ENCODE measurements around the gene NEGR1. TPM values are rescaled to one million over a fixed set of nuclear protein-coding genes. Genes with fewer than 3 reads are reported as not detected.

Gene NEGR1
- total RNA-seq, 1 experiment from 2014 or later = 2.9 TPM

DNA sequence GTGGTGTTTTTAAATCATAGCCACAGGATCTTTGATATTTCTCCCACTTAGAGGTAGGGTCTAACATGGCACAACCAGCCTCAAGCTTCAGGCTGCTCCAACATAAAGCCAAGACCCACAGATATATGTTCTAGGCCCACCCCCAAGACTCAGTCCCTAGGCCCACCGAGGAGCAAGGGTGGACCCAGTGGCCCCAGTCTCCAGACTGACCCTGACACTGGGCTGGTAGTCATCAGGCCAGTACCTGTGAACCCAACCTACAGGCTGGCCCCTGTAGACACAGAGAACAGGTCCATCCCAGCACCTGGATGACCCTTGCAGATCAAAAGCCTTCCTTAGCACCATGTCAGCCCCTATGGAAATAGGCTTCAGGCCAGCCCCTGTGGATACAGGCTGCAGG lies 60.5 kb downstream of the NEGR1 start:
- Mint-ChIP-seq H3K4me3 (no peak overlapping the region), H3K27me3 (ENCODE audit: low read depth) (no peaks in the 10 kb centered on the region), H3K27ac (no peak overlapping the region), H3K4me1 (no peaks in the 10 kb centered on the region), H3K9me3 (no peaks in the 10 kb centered on the region), H3K36me3 (no peaks in the 10 kb centered on the region)
- ChIA-PET POLR2A (no interaction called here), CTCF (interaction anchor here (0.9 kb wide), 1 partner anchor 184 kb away, joined by 3 read pairs; no protein-coding TSS in a partner anchor)
- no peak for ATAC-seq
- no peak for TF ChIP-seq MYBL2 (CRISPR knock-in tag; IDR thresholded peaks at IDR 0.05)
- TF ChIP-seq ZNF317 (CRISPR knock-in tag; IDR thresholded peaks at IDR 0.05; ENCODE audit: borderline replicate concordance, low read depth) = no peak
- TF ChIP-seq, protein P1, sequence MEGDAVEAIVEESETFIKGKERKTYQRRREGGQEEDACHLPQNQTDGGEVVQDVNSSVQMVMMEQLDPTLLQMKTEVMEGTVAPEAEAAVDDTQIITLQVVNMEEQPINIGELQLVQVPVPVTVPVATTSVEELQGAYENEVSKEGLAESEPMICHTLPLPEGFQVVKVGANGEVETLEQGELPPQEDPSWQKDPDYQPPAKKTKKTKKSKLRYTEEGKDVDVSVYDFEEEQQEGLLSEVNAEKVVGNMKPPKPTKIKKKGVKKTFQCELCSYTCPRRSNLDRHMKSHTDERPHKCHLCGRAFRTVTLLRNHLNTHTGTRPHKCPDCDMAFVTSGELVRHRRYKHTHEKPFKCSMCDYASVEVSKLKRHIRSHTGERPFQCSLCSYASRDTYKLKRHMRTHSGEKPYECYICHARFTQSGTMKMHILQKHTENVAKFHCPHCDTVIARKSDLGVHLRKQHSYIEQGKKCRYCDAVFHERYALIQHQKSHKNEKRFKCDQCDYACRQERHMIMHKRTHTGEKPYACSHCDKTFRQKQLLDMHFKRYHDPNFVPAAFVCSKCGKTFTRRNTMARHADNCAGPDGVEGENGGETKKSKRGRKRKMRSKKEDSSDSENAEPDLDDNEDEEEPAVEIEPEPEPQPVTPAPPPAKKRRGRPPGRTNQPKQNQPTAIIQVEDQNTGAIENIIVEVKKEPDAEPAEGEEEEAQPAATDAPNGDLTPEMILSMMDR (IDR thresholded peaks at IDR 0.05) = no peak
- no peak for TF ChIP-seq JUN (CRISPR knock-in tag; IDR thresholded peaks at IDR 0.05)
- TF ChIP-seq, protein P2, sequence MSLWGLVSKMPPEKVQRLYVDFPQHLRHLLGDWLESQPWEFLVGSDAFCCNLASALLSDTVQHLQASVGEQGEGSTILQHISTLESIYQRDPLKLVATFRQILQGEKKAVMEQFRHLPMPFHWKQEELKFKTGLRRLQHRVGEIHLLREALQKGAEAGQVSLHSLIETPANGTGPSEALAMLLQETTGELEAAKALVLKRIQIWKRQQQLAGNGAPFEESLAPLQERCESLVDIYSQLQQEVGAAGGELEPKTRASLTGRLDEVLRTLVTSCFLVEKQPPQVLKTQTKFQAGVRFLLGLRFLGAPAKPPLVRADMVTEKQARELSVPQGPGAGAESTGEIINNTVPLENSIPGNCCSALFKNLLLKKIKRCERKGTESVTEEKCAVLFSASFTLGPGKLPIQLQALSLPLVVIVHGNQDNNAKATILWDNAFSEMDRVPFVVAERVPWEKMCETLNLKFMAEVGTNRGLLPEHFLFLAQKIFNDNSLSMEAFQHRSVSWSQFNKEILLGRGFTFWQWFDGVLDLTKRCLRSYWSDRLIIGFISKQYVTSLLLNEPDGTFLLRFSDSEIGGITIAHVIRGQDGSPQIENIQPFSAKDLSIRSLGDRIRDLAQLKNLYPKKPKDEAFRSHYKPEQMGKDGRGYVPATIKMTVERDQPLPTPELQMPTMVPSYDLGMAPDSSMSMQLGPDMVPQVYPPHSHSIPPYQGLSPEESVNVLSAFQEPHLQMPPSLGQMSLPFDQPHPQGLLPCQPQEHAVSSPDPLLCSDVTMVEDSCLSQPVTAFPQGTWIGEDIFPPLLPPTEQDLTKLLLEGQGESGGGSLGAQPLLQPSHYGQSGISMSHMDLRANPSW (CRISPR knock-in tag; conservative IDR thresholded peaks at IDR 0.05; ENCODE audit: low read depth) = no peak
- no peak for TF ChIP-seq CBFB (CRISPR knock-in tag; IDR thresholded peaks at IDR 0.05; ENCODE audit: low read depth)
- TF ChIP-seq, protein P3, sequence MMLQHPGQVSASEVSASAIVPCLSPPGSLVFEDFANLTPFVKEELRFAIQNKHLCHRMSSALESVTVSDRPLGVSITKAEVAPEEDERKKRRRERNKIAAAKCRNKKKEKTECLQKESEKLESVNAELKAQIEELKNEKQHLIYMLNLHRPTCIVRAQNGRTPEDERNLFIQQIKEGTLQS (CRISPR knock-in tag; conservative IDR thresholded peaks at IDR 0.05) = no peak
- TF ChIP-seq KAT7 (CRISPR knock-in tag; IDR thresholded peaks at IDR 0.05; ENCODE audit: borderline replicate concordance) = no peak
- no peak for TF ChIP-seq GABPB1 (CRISPR knock-in tag; IDR thresholded peaks at IDR 0.05)
- no peak for TF ChIP-seq ELF4 (CRISPR knock-in tag; IDR thresholded peaks at IDR 0.05; ENCODE audit: low read depth)
- no peak for TF ChIP-seq ZNF671 (CRISPR knock-in tag; IDR thresholded peaks at IDR 0.05)
- TF ChIP-seq FOXP1 (CRISPR knock-in tag; IDR thresholded peaks at IDR 0.05; ENCODE audit: borderline replicate concordance) = no peak
- TF ChIP-seq TCF7 (CRISPR knock-in tag; IDR thresholded peaks at IDR 0.05; ENCODE audit: low read depth) = no peak
- no peak for TF ChIP-seq PRRX2 (CRISPR knock-in tag; IDR thresholded peaks at IDR 0.05)
- no peak for DNase-seq (ENCODE audit: low spot score)

DNA sequence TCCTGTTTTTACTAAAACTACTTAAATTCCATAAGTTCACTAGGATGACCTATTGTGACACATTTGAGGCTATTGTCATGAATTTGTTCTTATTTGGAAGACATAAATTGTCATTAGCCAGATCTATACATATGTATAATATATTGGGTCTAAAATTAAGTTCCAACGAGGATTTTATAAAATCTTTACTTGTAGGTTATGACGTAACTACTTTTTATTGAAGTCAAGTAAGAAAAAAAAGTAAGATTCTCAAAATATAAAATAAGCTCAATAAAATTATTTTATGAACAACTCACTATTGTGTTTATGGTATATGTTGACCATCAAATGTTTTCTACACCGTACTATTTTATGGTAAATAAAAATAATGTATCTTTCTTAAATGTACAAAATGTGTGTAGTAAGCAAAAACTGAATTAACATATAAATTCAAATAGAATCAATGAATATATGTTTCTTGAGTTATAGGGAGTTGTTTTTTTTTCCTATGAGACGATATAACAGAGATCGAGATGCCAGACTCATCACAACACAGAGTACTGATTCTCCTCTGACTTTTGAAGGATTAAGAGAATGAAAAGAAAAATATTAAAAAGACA lies 64.1 kb downstream of the NEGR1 start:
- no peak for TF ChIP-seq ATF1 (CRISPR knock-in tag; IDR thresholded peaks at IDR 0.05)
- no peak for TF ChIP-seq CBFB (CRISPR knock-in tag; IDR thresholded peaks at IDR 0.05; ENCODE audit: low read depth)
- no peak for TF ChIP-seq ETV6 (CRISPR knock-in tag; IDR thresholded peaks at IDR 0.05)
- TF ChIP-seq FOXP1 (CRISPR knock-in tag; IDR thresholded peaks at IDR 0.05; ENCODE audit: borderline replicate concordance) = no peak
- no peak for TF ChIP-seq GTF2I (CRISPR knock-in tag; conservative IDR thresholded peaks at IDR 0.05)
- TF ChIP-seq PRRX2 (CRISPR knock-in tag; IDR thresholded peaks at IDR 0.05) = no peak
- TF ChIP-seq JAZF1 (CRISPR knock-in tag; IDR thresholded peaks at IDR 0.05) = no peak
- TF ChIP-seq, protein P4, sequence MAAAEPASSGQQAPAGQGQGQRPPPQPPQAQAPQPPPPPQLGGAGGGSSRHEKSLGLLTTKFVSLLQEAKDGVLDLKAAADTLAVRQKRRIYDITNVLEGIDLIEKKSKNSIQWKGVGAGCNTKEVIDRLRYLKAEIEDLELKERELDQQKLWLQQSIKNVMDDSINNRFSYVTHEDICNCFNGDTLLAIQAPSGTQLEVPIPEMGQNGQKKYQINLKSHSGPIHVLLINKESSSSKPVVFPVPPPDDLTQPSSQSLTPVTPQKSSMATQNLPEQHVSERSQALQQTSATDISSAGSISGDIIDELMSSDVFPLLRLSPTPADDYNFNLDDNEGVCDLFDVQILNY (CRISPR knock-in tag; IDR thresholded peaks at IDR 0.05) = no peak
- TF ChIP-seq, protein P1 (IDR thresholded peaks at IDR 0.05) = no peak
- TF ChIP-seq ZBTB21 (CRISPR knock-in tag; IDR thresholded peaks at IDR 0.05; ENCODE audit: borderline replicate concordance) = no peak
- TF ChIP-seq, protein P5, sequence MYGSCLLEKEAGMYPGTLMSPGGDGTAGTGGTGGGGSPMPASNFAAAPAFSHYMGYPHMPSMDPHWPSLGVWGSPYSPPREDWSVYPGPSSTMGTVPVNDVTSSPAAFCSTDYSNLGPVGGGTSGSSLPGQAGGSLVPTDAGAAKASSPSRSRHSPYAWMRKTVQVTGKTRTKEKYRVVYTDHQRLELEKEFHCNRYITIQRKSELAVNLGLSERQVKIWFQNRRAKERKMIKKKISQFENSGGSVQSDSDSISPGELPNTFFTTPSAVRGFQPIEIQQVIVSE (CRISPR knock-in tag; IDR thresholded peaks at IDR 0.05; ENCODE audit: borderline replicate concordance) = no peak
- TF ChIP-seq JUN (CRISPR knock-in tag; IDR thresholded peaks at IDR 0.05) = no peak
- TF ChIP-seq ZNF423 (CRISPR knock-in tag; IDR thresholded peaks at IDR 0.05) = no peak
- no peak for TF ChIP-seq NR2C2 (CRISPR knock-in tag; IDR thresholded peaks at IDR 0.05)
- TF ChIP-seq TEAD4 (CRISPR knock-in tag; IDR thresholded peaks at IDR 0.05) = no peak
- TF ChIP-seq NFATC4 (CRISPR knock-in tag; IDR thresholded peaks at IDR 0.05) = no peak
- TF ChIP-seq CREM (CRISPR knock-in tag; IDR thresholded peaks at IDR 0.05) = no peak
- no peak for TF ChIP-seq ZNF121 (CRISPR knock-in tag; IDR thresholded peaks at IDR 0.05)

More for the DNA sequence above, 64.1 kb downstream of the NEGR1 start:
- DNase-seq (ENCODE audit: low spot score) (no peak), ATAC-seq (no peak)
- H3K36me3 Mint-ChIP-seq = no peaks in the 10 kb centered on the region
- no peaks in the 10 kb centered on the region for H3K4me1 Mint-ChIP-seq
- ChIA-PET POLR2A (no interaction called here), CTCF (no interaction called here)
- no peaks in the 10 kb centered on the region for H3K27me3 Mint-ChIP-seq (ENCODE audit: low read depth)
- H3K4me3 Mint-ChIP-seq = no peak overlapping the region
- H3K27ac Mint-ChIP-seq = no peak overlapping the region
- no peaks in the 10 kb centered on the region for H3K9me3 Mint-ChIP-seq
